Cardiac muscle cell (in vitro differentiated cells and primary cell): Measurements from ENCODE around the gene CUTA. TPM values are rescaled to one million over a fixed set of nuclear protein-coding genes. Genes with fewer than 3 reads are reported as not detected.
"Not testable (repeated sequence)": the region's sequence is repeated elsewhere in the genome, so short reads cannot be mapped to it uniquely, and the experiment has no call there.

Experiments
- DNase-seq, 2 donors: peaks; one replicate each; pipeline versions ENCODE4 v3.0.0 to v3.0.0-alpha.2; 2010 to 2017; ENCODE audit warnings: low read depth in 1 of 2, low spot score in 1 of 2
- H3K27ac ChIP-seq: fragments of 200-600 bp; sonication (generic); 2 replicates; pipeline ENCODE4 v1.5.1; 2016
- H3K27me3 ChIP-seq: fragments of 200-600 bp; sonication (generic); 2 replicates; pipeline ENCODE4 v1.6.0; 2016; ENCODE audit warnings: control low read depth
- H3K36me3 ChIP-seq: fragments of 200-600 bp; sonication (generic); 2 replicates; pipeline ENCODE4 v1.5.1; 2016; ENCODE audit warnings: control low read depth
- H3K4me1 ChIP-seq: fragments of 200-600 bp; sonication (generic); 2 replicates; pipeline ENCODE4 v1.8.1; 2017; ENCODE audit warnings: low read depth, mild to moderate bottlenecking, mixed run types
- H3K4me3 ChIP-seq: fragments of 200-600 bp; sonication (generic); 2 replicates; pipeline ENCODE4 v1.5.1; 2016; ENCODE audit warnings: mild to moderate bottlenecking
- H3K9me3 ChIP-seq: fragments of 200-600 bp; sonication (generic); 2 replicates; pipeline ENCODE4 v1.5.1; 2017; ENCODE audit warnings: low read depth, mild to moderate bottlenecking, control low read depth
- polyA plus RNA-seq: library from polyadenylated mRNA; unstranded; fragments of >200 nt; fragmentation: Nextera tagmentation; extraction: Ambion mirVana; gene quantifications from 2 replicates; pipeline ENCODE4 v1.2.1, GENCODE V29; 2016
- total RNA-seq: library from RNA; depleted of rRNA; stranded (reverse); fragments of >200 nt; gene quantifications from 2 replicates; pipeline ENCODE4 v1.2.3, GENCODE V29; 2016
- TF ChIP-seq, protein P1 (sequence below): IDR thresholded peaks from 2 replicates; pipeline ENCODE4 v1.5.1; 2012; ENCODE audit warnings: low read depth, mild to moderate bottlenecking, low read length

CUTA gene
- total and polyA plus RNA-seq, 2 experiments from 2014 or later = 304 to 501 TPM

- Histone ChIP-seq H3K9me3 (no peaks in the 10 kb centered on the region), H3K4me1 (peaks cover under 1% of the 10 kb centered on the region), H3K27me3 (no peaks in the 10 kb centered on the region), H3K36me3 (no peaks in the 10 kb centered on the region), H3K4me3 (no peak overlapping the region), H3K27ac (no peak overlapping the region)
- TF ChIP-seq, protein P1, sequence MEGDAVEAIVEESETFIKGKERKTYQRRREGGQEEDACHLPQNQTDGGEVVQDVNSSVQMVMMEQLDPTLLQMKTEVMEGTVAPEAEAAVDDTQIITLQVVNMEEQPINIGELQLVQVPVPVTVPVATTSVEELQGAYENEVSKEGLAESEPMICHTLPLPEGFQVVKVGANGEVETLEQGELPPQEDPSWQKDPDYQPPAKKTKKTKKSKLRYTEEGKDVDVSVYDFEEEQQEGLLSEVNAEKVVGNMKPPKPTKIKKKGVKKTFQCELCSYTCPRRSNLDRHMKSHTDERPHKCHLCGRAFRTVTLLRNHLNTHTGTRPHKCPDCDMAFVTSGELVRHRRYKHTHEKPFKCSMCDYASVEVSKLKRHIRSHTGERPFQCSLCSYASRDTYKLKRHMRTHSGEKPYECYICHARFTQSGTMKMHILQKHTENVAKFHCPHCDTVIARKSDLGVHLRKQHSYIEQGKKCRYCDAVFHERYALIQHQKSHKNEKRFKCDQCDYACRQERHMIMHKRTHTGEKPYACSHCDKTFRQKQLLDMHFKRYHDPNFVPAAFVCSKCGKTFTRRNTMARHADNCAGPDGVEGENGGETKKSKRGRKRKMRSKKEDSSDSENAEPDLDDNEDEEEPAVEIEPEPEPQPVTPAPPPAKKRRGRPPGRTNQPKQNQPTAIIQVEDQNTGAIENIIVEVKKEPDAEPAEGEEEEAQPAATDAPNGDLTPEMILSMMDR = no peak
- DNase-seq = no peak
These were observed 34.3 kb downstream of the CUTA start for GRCh38 chr6:33383427-33384185.

GRCh38 chr6:33380272-33380981 lies 37.5 kb downstream of the CUTA start:
- Histone ChIP-seq H3K9me3 (no peaks in the 10 kb centered on the region), H3K27me3 (no peaks in the 10 kb centered on the region), H3K4me3 (no peak overlapping the region), H3K36me3 (no peaks in the 10 kb centered on the region), H3K27ac (no peak overlapping the region), H3K4me1 (peaks cover 5% of the 10 kb centered on the region)
- TF ChIP-seq, protein P1 = no peak
- DNase-seq = no peak

DNA sequence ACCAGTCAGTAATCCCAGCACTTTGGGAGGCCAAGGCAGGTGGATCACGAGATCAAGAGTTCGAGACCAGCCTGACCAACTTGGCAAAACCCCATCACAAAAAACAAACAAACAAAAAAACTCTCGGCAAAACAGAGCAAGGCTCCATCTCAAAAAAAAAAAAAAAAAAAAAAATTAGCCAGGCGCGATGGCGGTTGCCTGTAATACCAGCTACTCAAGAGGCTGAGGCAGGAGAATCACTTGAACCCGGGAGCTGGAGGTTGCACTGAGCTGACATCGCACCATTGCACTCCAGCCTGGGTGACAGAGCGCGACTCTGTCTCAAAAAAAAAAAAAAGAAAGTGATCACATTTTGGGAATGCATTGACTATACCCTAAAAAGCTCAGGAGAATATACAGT lies 38.7 kb downstream of the CUTA start:
- H3K9me3 ChIP-seq, DNase-seq, H3K27ac ChIP-seq: not testable (repeated sequence)

GRCh38 chr6:33377171-33377570 lies 40.7 kb downstream of the CUTA start:
- Histone ChIP-seq H3K36me3 (no peaks in the 10 kb centered on the region), H3K4me3 (no peak overlapping the region), H3K27me3 (no peaks in the 10 kb centered on the region), H3K27ac (no peak overlapping the region), H3K9me3 (no peaks in the 10 kb centered on the region), H3K4me1 (peaks cover 20% of the 10 kb centered on the region)
- DNase-seq = peak in 1 of 2 donors; percentile 61
- TF ChIP-seq, protein P1 = no peak

More for the DNA sequence above, 38.7 kb downstream of the CUTA start:
- not testable (repeated sequence) for H3K4me1 ChIP-seq, H3K27me3 ChIP-seq, H3K36me3 ChIP-seq, H3K4me3 ChIP-seq

DNA sequence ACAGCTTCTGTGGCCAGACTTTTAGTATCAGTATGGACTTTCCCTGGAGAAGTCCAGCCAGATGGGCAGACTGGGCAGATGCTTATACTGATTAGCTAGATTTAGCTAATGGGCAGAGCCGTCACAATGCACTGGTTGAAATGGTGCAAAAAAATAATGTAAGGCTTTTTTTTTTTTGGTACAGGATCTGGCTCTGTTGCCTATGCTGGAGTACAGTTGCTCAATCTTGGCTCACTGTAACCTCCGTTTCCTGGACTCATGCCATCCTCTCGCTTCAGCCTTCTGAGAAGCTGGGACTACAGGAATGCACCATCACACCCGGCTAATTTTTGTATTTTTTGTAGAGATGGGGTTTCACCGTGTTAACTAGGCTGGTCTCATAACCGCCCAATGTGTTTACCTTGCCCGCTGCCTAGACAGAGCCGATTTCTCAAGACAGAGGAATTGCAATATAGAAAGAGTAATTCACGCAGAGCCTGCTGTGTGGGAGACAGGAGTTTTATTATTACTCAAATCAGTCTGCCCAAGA lies 42.7 kb downstream of the CUTA start:
- peak in 1 of 2 donors; percentile 98 for DNase-seq
- no peaks in the 10 kb centered on the region for H3K36me3 ChIP-seq
- TF ChIP-seq, protein P1 = no peak
- H3K27me3 ChIP-seq = no peaks in the 10 kb centered on the region
- peaks cover 20% of the 10 kb centered on the region for H3K4me1 ChIP-seq
- no peaks in the 10 kb centered on the region for H3K9me3 ChIP-seq
- H3K4me3 ChIP-seq = no peak overlapping the region
- no peak overlapping the region for H3K27ac ChIP-seq
